HG03378 (cell line): ENCODE measurements around the gene CPSF7.
A peak's percentile ranks its signal among the peaks of the same experiment; 100 is the strongest.
"Not testable (repeated sequence)": the region's sequence is repeated elsewhere in the genome, so short reads cannot be mapped to it uniquely, and the experiment has no call there.

ENCODE experiments used
- ATAC-seq: cut with Tn5 transposase; IDR thresholded peaks from one replicate; pipeline ENCODE4 v1.9.1; 2021; ENCODE audit warnings: mild to moderate bottlenecking, moderate library complexity; ENCODE audit not compliant: unreplicated experiment

The CPSF7 gene, protein sequence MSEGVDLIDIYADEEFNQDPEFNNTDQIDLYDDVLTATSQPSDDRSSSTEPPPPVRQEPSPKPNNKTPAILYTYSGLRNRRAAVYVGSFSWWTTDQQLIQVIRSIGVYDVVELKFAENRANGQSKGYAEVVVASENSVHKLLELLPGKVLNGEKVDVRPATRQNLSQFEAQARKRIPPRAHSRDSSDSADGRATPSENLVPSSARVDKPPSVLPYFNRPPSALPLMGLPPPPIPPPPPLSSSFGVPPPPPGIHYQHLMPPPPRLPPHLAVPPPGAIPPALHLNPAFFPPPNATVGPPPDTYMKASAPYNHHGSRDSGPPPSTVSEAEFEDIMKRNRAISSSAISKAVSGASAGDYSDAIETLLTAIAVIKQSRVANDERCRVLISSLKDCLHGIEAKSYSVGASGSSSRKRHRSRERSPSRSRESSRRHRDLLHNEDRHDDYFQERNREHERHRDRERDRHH

DNA sequence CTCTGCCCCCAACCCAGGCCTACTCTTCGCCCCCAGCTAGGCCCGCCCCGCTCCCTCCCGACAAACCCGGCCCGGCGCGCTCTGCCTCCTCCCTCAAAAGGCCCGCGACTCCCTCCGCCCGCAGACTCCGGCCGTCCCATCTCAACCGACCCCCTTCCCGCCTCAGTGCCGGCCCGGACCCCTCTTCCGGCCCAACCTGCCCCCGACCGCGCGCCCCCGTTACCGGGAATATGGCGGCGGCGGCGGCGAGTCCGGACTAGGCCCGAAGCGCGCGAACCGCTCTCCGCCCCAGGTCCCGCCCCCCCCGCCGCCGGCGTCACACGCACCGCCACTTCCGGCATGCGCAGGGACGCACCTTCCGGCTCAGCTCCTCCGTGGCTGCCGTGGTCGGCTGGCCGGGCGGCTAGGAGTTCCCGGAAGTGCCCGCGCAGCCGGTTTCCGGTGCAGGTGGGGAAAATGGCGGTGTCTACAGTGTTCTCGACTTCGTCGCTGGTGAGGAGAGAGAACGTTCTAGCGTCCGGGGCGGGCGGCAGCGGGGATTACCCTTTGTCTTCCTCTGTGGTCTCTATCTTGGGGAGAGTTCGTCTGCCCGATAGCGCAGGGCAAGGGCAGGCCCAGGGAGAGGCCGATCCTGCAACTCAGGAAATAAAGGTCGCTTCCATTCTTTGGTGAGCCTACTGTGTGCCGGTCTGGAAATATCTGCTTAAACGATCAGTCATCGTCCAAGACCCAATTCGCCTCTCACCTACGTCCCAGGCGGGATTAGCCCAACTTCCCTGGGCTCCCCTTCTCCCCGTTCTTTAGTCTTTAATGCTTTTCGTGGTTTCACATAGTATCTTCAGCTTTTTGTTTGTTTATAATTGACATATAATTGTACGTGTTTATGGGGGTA is at the start of gene CPSF7, which contains the start of gene SDHAF2:
CPSF7 (minus strand) TSS at position 285 of the 892 bp plus-strand sequence. CDS start 740 bp downstream, outside the sequence.
SDHAF2 (plus strand) TSS at position 434 of the 892 bp plus-strand sequence; CDS start at position 457, 23 bp downstream.
- ATAC-seq: peak; percentile 74

- ATAC-seq: no peak
Measured at GRCh38 chr11:61477727-61478148, 48.0 kb upstream of the CPSF7 start.

DNA sequence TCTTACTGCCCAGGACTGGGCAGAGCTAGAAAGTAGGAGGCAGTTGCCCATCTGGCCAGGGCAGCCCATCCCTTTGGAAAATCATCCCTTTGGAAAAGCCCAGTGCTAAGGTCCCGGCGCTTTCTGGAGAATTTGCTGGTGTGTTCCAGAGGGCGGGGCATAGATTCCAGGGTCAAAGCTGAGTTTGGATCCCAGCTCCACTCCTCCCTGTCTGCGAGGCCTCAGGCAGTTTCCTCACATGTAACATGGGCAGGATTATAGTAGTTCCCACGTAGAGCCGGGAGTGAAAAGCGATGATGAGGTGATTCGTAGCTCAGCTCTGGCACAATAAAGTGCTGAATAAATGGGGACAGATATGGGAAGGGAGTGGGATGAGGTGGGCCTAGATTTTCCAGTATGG is 47.4 kb upstream of the CPSF7 start:
- no peak for ATAC-seq

DNA sequence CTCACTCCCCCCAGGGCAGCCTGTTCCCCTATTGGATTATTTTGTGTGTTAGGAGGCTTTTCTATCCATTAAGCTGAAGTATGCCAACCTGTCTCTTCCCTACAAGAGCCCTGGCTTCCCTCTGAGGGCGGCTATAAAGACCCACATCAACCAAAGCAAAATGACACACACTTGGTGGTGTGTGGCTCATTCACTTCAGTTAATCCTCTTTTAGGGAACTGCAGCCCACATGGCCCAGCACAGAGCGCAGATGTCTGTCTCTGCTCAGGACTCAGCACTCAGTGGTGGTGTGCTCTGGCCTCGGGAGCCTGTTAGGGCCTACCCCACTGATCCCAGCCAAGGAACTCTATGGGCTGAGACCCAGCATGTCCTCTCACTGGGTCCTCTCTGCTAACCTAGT is 46.6 kb upstream of the CPSF7 start:
- ATAC-seq: no peak

DNA sequence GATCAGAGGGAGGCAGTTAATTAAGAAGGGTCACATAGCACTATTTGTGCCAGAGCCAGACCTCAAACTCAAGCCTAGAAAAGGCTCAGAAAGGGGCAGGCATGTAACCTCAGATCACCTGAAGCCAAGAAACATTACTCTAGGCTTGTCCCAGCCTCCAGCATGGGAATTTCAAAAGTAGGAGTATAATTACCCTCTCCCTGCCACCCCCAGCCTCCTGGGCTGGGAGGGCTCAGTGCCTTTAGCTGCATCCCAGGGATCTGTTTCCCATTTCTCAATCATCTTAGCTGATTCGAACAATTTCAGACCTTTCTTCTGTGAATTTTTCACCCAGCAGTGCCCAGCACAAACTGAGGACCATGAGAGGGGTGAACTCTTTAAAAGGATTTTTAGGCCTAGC is 45.7 kb upstream of the CPSF7 start:
- ATAC-seq: no peak

- ATAC-seq: no peak
Measured at GRCh38 chr11:61474013-61474643, 44.4 kb upstream of the CPSF7 start.

DNA sequence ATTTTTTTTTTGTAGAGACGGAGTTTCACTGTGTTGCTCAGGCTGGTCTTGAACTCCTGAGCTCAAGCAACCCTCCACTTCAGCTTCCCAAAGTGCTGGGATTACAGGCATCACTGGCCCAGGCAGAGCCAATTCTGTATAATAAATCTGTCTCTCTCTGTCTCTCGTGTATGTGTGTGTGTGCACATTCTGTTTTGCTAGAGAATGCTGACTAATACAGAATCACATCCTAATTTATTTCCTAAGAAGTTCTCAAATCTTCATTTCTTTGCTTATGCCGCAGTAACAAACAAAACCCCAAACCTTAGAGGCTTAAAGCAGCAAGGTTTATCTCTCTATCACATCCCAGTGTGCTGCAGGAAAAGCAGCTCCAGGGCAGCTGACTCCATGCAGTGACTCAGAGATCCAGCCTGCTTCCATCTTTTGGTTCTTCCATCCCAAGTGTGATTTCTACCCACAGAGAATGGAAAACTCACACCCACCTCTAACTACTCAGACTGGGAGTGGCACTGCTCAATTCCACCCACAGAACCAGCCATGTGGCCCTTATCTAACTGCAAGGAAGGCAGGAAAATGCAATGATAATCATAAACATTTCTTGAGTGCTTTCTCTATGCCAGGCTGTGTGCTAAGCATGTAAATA is 43.7 kb upstream of the CPSF7 start:
- ATAC-seq: no peak

DNA sequence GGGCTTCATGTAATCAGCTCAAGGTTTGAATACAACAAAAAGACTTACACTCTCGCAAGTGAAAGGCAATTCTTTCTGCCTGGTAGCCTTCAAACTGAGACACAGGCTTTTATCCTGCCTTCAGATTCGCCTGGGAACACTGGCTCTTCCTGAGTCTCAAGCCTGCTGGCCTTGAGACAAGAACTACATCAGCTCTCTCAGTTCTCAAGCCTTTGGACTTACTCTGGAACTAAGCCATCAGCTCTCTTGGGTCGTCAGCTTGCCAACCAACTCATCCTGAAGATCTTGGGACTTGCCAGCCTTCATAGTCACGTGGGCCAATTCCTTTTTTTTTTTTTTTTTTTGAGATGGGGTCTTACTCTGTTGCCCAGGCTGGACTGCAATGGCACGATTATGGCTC is 43.1 kb upstream of the CPSF7 start:
- ATAC-seq: no peak

DNA sequence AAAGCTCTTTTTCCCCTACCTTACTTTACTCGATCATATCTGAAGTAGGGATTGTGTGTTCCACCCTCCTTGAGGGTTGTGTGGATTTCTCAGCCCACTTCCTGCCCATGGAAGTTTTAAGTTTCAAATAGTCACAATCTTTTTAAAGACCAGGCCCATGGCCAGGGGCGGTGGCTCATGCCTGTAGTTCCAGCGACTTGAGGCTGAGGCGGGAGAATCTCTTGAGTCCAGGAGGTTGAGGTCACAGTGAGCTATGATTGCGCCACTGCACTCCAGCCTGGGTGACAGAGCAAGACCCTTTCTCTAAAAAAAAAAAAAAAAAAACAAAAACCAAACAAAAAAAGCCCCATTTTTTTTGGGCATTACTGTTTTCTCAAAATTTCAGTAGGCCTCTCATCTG is 42.5 kb upstream of the CPSF7 start:
- no peak for ATAC-seq

DNA sequence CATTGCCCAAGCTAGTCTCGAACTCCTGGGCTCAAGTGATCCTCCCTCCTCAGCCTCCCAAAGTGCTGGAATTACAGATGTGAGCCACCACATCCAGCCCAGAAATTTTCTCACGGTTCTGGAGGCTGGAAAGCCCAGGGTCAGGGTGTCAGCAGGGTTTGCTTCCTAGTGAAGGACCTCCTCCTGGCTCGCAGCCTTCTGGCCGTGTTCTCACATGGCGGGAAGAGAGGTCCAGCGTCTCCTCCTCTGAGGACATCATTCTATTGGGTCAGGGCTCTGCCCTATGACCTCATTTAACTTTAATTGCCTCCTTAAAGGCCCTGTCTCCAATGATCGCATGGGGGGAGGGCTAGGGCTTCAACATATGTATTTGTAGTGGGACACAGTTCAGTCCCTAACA is 38.2 kb upstream of the CPSF7 start:
- ATAC-seq: no peak

DNA sequence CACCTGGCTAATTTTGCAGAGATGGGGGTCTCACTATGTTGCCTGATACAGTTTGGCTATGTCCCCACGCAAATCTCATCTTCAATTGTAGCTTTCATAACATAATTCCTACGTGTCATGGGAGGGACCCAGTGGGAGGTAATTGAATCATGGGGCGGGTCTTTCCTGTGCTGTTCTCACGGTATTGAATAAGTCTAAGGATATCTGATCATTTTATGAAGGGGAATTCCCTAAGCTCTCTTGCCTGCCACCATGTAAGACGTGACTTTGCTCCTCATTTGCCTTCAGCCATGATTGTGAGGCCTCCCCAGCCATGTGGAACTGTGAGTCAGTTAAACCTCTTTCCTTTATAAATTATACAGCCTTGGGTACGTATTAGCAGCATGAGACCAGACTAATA is 37.8 kb upstream of the CPSF7 start:
- not testable (repeated sequence) for ATAC-seq

- ATAC-seq: no peak
Measured at GRCh38 chr11:61460986-61461385, 31.2 kb upstream of the CPSF7 start.

DNA sequence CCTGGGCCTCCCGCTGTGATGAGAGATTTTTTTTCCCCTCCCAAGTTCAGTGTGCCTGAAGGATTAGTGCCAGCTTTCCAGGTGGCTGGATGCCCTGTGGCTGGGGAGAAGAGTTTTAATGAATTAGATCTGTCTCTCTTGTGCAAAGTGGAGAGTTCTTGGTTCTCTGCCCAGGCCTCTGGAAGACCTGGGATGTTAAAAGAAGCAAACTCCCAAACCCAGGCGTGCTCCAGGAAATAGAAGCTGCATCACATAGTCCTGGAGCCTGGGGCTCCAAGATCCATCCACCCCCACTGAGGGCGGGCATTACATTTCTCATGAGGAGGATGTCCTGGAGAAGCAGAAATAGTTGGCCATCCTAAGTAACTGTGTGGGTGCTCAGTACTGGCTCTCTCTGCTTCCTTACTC is 30.7 kb upstream of the CPSF7 start:
- no peak for ATAC-seq

DNA sequence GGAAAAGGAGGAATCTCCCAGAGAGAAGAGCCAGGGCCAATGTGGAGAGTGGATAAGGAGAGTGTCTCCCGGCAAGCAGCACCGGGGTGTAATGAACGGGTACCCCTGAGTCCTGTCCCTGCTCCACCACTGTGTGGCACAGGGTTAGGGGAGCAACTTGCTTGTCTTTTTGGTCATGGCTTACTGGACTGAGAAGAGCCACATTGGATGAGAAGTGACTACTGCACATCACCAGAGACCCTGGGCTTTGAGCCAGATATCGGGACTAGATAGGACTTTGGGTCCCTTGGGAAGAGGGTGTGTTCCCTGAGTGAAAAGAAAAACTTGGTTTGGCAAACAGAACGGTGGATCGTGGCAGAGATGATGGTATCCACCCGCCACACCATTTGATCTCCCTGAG is 24.7 kb upstream of the CPSF7 start:
- ATAC-seq: no peak

GRCh38 chr11:61453695-61454094 is 23.9 kb upstream of the CPSF7 start:
- no peak for ATAC-seq

DNA sequence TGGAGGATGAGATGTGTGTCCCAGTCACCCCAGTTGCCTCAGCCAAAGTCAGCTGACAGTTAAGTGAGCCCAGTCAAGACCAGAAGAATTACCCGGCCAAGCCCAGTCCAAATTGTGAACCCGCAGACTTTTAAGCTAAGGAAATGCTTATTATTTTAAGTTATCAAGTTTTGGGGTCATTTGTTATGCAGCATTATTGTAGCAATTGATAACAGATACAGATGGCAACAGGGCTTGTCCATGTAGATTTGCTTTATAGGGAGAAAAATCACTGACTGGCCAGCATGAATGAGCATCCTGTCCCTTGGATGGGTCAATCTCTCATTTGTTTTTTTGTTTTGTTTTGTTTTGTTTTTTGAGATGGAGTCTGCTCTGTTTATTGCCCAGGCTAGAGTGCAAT is 23.1 kb upstream of the CPSF7 start:
- ATAC-seq: no peak

- no peak for ATAC-seq
Measured at GRCh38 chr11:61448552-61448927, 18.8 kb upstream of the CPSF7 start.

GRCh38 chr11:61447601-61448551 is 18.1 kb upstream of the CPSF7 start:
- ATAC-seq: no peak

DNA sequence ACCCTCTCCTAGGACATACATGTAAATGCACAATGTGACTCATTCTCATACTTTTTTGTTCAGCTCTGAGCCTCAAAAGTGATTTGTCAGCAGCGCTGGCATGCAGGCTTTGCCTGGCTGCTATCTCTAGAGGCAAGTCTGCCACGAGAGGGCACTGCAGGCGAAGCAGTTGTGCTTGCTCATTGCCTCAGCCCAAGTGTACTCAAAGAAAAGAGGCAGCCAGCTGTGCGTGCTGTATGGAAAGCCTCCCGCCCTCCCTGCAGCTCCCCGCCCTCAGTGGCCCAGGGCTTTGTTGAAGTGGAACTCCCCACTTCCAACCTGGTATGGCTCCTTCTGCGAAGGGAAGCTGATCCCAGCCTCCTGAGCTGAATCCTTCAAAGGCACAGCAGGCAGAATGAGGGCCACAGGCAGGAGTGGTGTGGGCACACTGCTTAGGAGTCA is 16.5 kb upstream of the CPSF7 start:
- no peak for ATAC-seq

- ATAC-seq: no peak
Measured at GRCh38 chr11:61445516-61445915, 15.7 kb upstream of the CPSF7 start.
